Liver (tissue), 9 donors: ENCODE results near the gene SZT2. TPM values are rescaled to one million over a fixed set of nuclear protein-coding genes. Genes with fewer than 3 reads are reported as not detected.

Experiments used
- DNase-seq: peaks from one replicate; pipeline ENCODE4 v3.0.0-alpha.2; 2017; ENCODE audit warnings: low spot score
- H3K27ac ChIP-seq, 2 donors: one replicate each; pipeline ENCODE4 v1.7.0; 2013; ENCODE audit warnings: inconsistent platforms in 2 of 2, low read length in 2 of 2, control low read depth in 1 of 2, low read depth in 1 of 2, mild to moderate bottlenecking in 1 of 2
- H3K27me3 ChIP-seq, 4 donors: one replicate each; pipeline versions ENCODE4 v1.6.1 to v1.7.0; 2013; ENCODE audit warnings: low read length in 3 of 4, inconsistent platforms in 1 of 4, mild to moderate bottlenecking in 1 of 4, moderate library complexity in 1 of 4; ENCODE audit not compliant: control insufficient read depth in 4 of 4, insufficient read depth in 4 of 4
- H3K36me3 ChIP-seq, 4 donors: one replicate each; pipeline versions ENCODE4 v1.6.1 to v1.7.0; 2013; ENCODE audit warnings: low read length in 3 of 4, mild to moderate bottlenecking in 3 of 4, low read depth in 1 of 4, moderate library complexity in 1 of 4; ENCODE audit not compliant: control insufficient read depth in 4 of 4, insufficient read depth in 3 of 4
- H3K4me1 ChIP-seq, 4 donors: one replicate each; pipeline versions ENCODE4 v1.6.1 to v1.7.0; 2013; ENCODE audit warnings: low read length in 3 of 4, mild to moderate bottlenecking in 3 of 4, moderate library complexity in 1 of 4; ENCODE audit not compliant: control insufficient read depth in 4 of 4, insufficient read depth in 4 of 4
- H3K4me3 ChIP-seq, 3 donors: one replicate each; pipeline versions ENCODE4 v1.6.1 to v1.7.0; 2013; ENCODE audit warnings: low read length in 3 of 3, control low read depth in 1 of 3, low read depth in 1 of 3, mild to moderate bottlenecking in 1 of 3
- H3K9ac ChIP-seq, 2 donors: one replicate each; pipeline ENCODE4 v1.7.0; 2013; ENCODE audit warnings: low read length in 2 of 2, mild to moderate bottlenecking in 2 of 2, moderate library complexity in 2 of 2, control low read depth in 1 of 2, low read depth in 1 of 2
- H3K9me3 ChIP-seq, 4 donors: one replicate each; pipeline versions ENCODE4 v1.6.1 to v1.7.0; 2013; ENCODE audit warnings: low read length in 3 of 4; ENCODE audit not compliant: control insufficient read depth in 4 of 4
- ATF3 ChIP-seq: IDR thresholded peaks from 2 replicates; pipeline ENCODE4 v1.6.1; 2016; ENCODE audit warnings: antibody characterized with exemption
- CTCF ChIP-seq: fragments of 150-350 bp; IDR thresholded peaks from 2 replicates; pipeline ENCODE4 v1.5.1; 2017; ENCODE audit warnings: improper control_type of control experiment, low read depth, low read length; ENCODE audit not compliant: missing input control
- EGR1 ChIP-seq, 2 donors: IDR thresholded peaks; 2 replicates each; pipeline ENCODE4 v1.6.1; 2016 to 2018; ENCODE audit warnings: antibody characterized with exemption in 2 of 2, low read depth in 2 of 2
- FOXA1 ChIP-seq: IDR thresholded peaks from 2 replicates; pipeline ENCODE4 v1.6.1; 2016; ENCODE audit warnings: antibody characterized with exemption
- FOXA2 ChIP-seq: IDR thresholded peaks from 2 replicates; pipeline ENCODE4 v1.6.1; 2016; ENCODE audit warnings: antibody characterized with exemption
- GABPA ChIP-seq, 2 donors: IDR thresholded peaks in 1 of 2; conservative IDR thresholded peaks in 1 of 2; 2 replicates each; pipeline ENCODE4 v1.6.1; 2016; ENCODE audit warnings: antibody characterized with exemption in 2 of 2, mild to moderate bottlenecking in 1 of 2, moderate library complexity in 1 of 2
- HNF4A ChIP-seq, 2 donors: conservative IDR thresholded peaks; 2 replicates each; pipeline ENCODE4 v1.6.1; 2016; ENCODE audit warnings: antibody characterized with exemption in 2 of 2, mild to moderate bottlenecking in 2 of 2
- HNF4G ChIP-seq: IDR thresholded peaks from 2 replicates; pipeline ENCODE4 v1.6.1; 2016; ENCODE audit warnings: antibody characterized with exemption
- JUND ChIP-seq, 2 donors: IDR thresholded peaks; 2 replicates each; pipeline ENCODE4 v1.6.1; 2016; ENCODE audit warnings: antibody characterized with exemption in 2 of 2
- MAX ChIP-seq: IDR thresholded peaks from 2 replicates; pipeline ENCODE4 v1.6.1; 2016; ENCODE audit warnings: antibody characterized with exemption
- NR2F2 ChIP-seq: IDR thresholded peaks from 2 replicates; pipeline ENCODE4 v1.6.1; 2016; ENCODE audit warnings: antibody characterized with exemption
- RAD21 ChIP-seq, 2 donors: IDR thresholded peaks; 2 replicates each; pipeline ENCODE4 v1.6.1; 2016; ENCODE audit warnings: antibody characterized with exemption in 2 of 2, mild to moderate bottlenecking in 2 of 2
- REST ChIP-seq: IDR thresholded peaks from 2 replicates; pipeline ENCODE4 v1.6.1; 2016; ENCODE audit warnings: antibody characterized with exemption, mild to moderate bottlenecking
- RXRA ChIP-seq, 2 donors: IDR thresholded peaks; 2 replicates each; pipeline ENCODE4 v1.6.1; 2017 to 2018; ENCODE audit warnings: antibody characterized with exemption in 2 of 2, mild to moderate bottlenecking in 1 of 2
- SP1 ChIP-seq: IDR thresholded peaks from 2 replicates; pipeline ENCODE4 v1.6.1; 2018; ENCODE audit warnings: antibody characterized with exemption, mild to moderate bottlenecking
- YY1 ChIP-seq: IDR thresholded peaks from 2 replicates; pipeline ENCODE4 v1.6.1; 2016; ENCODE audit warnings: antibody characterized with exemption, mild to moderate bottlenecking
- ZBTB33 ChIP-seq: IDR thresholded peaks from 2 replicates; pipeline ENCODE4 v1.6.1; 2016; ENCODE audit warnings: antibody characterized with exemption
- WGBS: extraction: QIAGEN DNeasy Blood & Tissue Kit; methylation state at CpG from one replicate; pipeline ENCODE4 v1.1.7; 2013; 5-methylcytosine and 5-hydroxymethylcytosine counted together
- polyA plus RNA-seq, 2 donors: library from polyadenylated mRNA; stranded (reverse) in 1 of 2; unstranded in 1 of 2; fragments of 200-250 nt in 1 of 2; fragments of >200 nt in 1 of 2; fragmentation: Nextera tagmentation in 1 of 2; extraction: Ambion mirVana in 1 of 2; gene quantifications; one replicate each; pipeline versions ENCODE4 v1.2.1 to v1.2.3, GENCODE V29; 2013 to 2015
- total RNA-seq, 2 donors: library from RNA; depleted of rRNA; stranded (reverse); fragments of >200 nt; gene quantifications; one replicate each; pipeline ENCODE4 v1.2.3, GENCODE V29; 2014
- donor health status: healthy.
- donor health status: healthy.
- donor health status: healthy.
- donor health status: healthy.
- donor health status: healthy.

The SZT2 gene
- total and polyA plus RNA-seq, 4 donors: 4.8 to 31.0 (median 11.9) TPM

- WGBS: 34% methylated on average over 11 of the region's 11 CpGs
- H3K4me3 ChIP-seq: no peak overlapping the region
- peaks cover 2 to 8% (median 6%) of the 10 kb centered on the region in 4 donors for H3K4me1 ChIP-seq
- H3K27me3 ChIP-seq: no peaks in the 10 kb centered on the region
- H3K9me3 ChIP-seq: no peaks in the 10 kb centered on the region
- H3K9ac ChIP-seq: no peak overlapping the region
- H3K36me3 ChIP-seq: no peaks in the 10 kb centered on the region
- DNase-seq: no peak
- TF ChIP-seq YY1 (no peak), NR2F2 (peak; percentile 24), RAD21 (IDR thresholded peaks at IDR 0.05) (no peak), GABPA (IDR thresholded peaks at IDR 0.05 in 1 of 2, conservative IDR thresholded peaks at IDR 0.05 in 1 of 2) (no peak), FOXA1 (peak; percentile 77), ATF3 (no peak), FOXA2 (peak; percentile 72), HNF4G (no peak), MAX (no peak), RXRA (IDR thresholded peaks at IDR 0.05) (peak; percentile 43 to 54), HNF4A (conservative IDR thresholded peaks at IDR 0.05) (peak; percentile 76 to 85), JUND (IDR thresholded peaks at IDR 0.05) (peak in 1 of 2 donors; percentile 38), CTCF (no peak), REST (peak; percentile 8), EGR1 (IDR thresholded peaks at IDR 0.05; ENCODE audit: low read depth in 2 of 2) (no peak), SP1 (peak; percentile 74), ZBTB33 (no peak)
- H3K27ac ChIP-seq: peak overlapping the region in 1 of 2 donors; percentile 14
These were observed 104.2 kb downstream of the SZT2 start for GRCh38 chr1:43493661-43494450.
